Measurements from ENCODE around the gene CDH4. TPM values are rescaled to one million over a fixed set of nuclear protein-coding genes. Genes with fewer than 3 reads are reported as not detected.

CDH4 gene
- polyA plus RNA-seq, 1 donor (not counting 4 experiments of a cell fraction or from before 2014, with no cell fraction given), result 2.2 TPM

- no peaks in the 10 kb centered on the region for H3K36me3 ChIP-seq (ENCODE audit: control insufficient read depth in 2 of 2, extremely low read depth in 1 of 2, insufficient read depth in 2 of 2, low read length in 2 of 2)
- FAIRE-seq (no peak), DNase-seq (ENCODE audit: low read depth, low spot score) (no peak)
- no peaks in the 10 kb centered on the region for H3K9me1 ChIP-seq (ENCODE audit: control insufficient read depth, extremely low read depth, insufficient read depth, low read length)
- no peak overlapping the region for H3K27ac ChIP-seq (ENCODE audit: control insufficient read depth, insufficient read depth, low read length)
- peaks cover 2% of the 10 kb centered on the region for H4K20me1 ChIP-seq (ENCODE audit: control insufficient read depth, extremely low read depth, insufficient read depth, low read length)
- TF ChIP-seq EZH2 (IDR thresholded peaks at IDR 0.05; ENCODE audit: low read length), result no peak
- TF ChIP-seq, protein P1, sequence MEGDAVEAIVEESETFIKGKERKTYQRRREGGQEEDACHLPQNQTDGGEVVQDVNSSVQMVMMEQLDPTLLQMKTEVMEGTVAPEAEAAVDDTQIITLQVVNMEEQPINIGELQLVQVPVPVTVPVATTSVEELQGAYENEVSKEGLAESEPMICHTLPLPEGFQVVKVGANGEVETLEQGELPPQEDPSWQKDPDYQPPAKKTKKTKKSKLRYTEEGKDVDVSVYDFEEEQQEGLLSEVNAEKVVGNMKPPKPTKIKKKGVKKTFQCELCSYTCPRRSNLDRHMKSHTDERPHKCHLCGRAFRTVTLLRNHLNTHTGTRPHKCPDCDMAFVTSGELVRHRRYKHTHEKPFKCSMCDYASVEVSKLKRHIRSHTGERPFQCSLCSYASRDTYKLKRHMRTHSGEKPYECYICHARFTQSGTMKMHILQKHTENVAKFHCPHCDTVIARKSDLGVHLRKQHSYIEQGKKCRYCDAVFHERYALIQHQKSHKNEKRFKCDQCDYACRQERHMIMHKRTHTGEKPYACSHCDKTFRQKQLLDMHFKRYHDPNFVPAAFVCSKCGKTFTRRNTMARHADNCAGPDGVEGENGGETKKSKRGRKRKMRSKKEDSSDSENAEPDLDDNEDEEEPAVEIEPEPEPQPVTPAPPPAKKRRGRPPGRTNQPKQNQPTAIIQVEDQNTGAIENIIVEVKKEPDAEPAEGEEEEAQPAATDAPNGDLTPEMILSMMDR (optimal IDR thresholded peaks at IDR 0.05 in 1 of 3, IDR thresholded peaks at IDR 0.05 in 1 of 3, conservative IDR thresholded peaks at IDR 0.05 in 1 of 3; ENCODE audit: extremely low read depth in 1 of 3, insufficient read depth in 2 of 3, low read length in 3 of 3), result no peak
- no peak overlapping the region for H3K4me3 ChIP-seq (ENCODE audit: control insufficient read depth in 2 of 3, extremely low read depth in 1 of 3, insufficient read depth in 2 of 3, low read depth in 1 of 3, low read length in 3 of 3)
- no peaks in the 10 kb centered on the region for H3K79me2 ChIP-seq (ENCODE audit: control insufficient read depth, insufficient read depth, low read length)
- no peak overlapping the region for H3K4me2 ChIP-seq (ENCODE audit: control insufficient read depth, extremely low read depth, insufficient read depth, low read depth, low read length)
- no peak overlapping the region for H3K9ac ChIP-seq (ENCODE audit: control insufficient read depth, extremely low read depth, insufficient read depth, low read length)
- dilution Hi-C loops (cut with MboI; ENCODE audit: extremely low pct_ligation_motif_present, low sequenced_read_pairs), result no loop called here
- peaks cover 14% of the 10 kb centered on the region for H3K27me3 ChIP-seq (ENCODE audit: control insufficient read depth, extremely low read depth, insufficient read depth, low read length)
- peaks cover 2% of the 10 kb centered on the region for H3K4me1 ChIP-seq (ENCODE audit: control insufficient read depth, extremely low read depth, insufficient read depth, low read length)
- no peaks in the 10 kb centered on the region for H3K9me3 ChIP-seq (ENCODE audit: control insufficient read depth, low read depth, low read length)
- no peak overlapping the region for H2AFZ ChIP-seq (ENCODE audit: control insufficient read depth, low read length)
Measured at GRCh38 chr20:61762167-61762710, 510.2 kb downstream of the CDH4 start.

GRCh38 chr20:61762886-61763739 lies 511.1 kb downstream of the CDH4 start:
- Histone ChIP-seq H3K4me3 (ENCODE audit: control insufficient read depth in 2 of 3, extremely low read depth in 1 of 3, insufficient read depth in 2 of 3, low read depth in 1 of 3, low read length in 3 of 3) (no peak overlapping the region), H3K4me2 (ENCODE audit: control insufficient read depth, extremely low read depth, insufficient read depth, low read depth, low read length) (no peak overlapping the region), H4K20me1 (ENCODE audit: control insufficient read depth, extremely low read depth, insufficient read depth, low read length) (peaks cover 2% of the 10 kb centered on the region), H3K27ac (ENCODE audit: control insufficient read depth, insufficient read depth, low read length) (no peak overlapping the region), H2AFZ (ENCODE audit: control insufficient read depth, low read length) (no peak overlapping the region), H3K27me3 (ENCODE audit: control insufficient read depth, extremely low read depth, insufficient read depth, low read length) (peaks cover 14% of the 10 kb centered on the region), H3K79me2 (ENCODE audit: control insufficient read depth, insufficient read depth, low read length) (no peaks in the 10 kb centered on the region), H3K4me1 (ENCODE audit: control insufficient read depth, extremely low read depth, insufficient read depth, low read length) (peaks cover under 1% of the 10 kb centered on the region), H3K9ac (ENCODE audit: control insufficient read depth, extremely low read depth, insufficient read depth, low read length) (no peak overlapping the region), H3K9me3 (ENCODE audit: control insufficient read depth, low read depth, low read length) (no peaks in the 10 kb centered on the region), H3K36me3 (ENCODE audit: control insufficient read depth in 2 of 2, extremely low read depth in 1 of 2, insufficient read depth in 2 of 2, low read length in 2 of 2) (no peaks in the 10 kb centered on the region), H3K9me1 (ENCODE audit: control insufficient read depth, extremely low read depth, insufficient read depth, low read length) (no peaks in the 10 kb centered on the region)
- DNase-seq (ENCODE audit: low read depth, low spot score), result no peak
- TF ChIP-seq, protein P1 (optimal IDR thresholded peaks at IDR 0.05 in 1 of 3, IDR thresholded peaks at IDR 0.05 in 1 of 3, conservative IDR thresholded peaks at IDR 0.05 in 1 of 3; ENCODE audit: extremely low read depth in 1 of 3, insufficient read depth in 2 of 3, low read length in 3 of 3), result no peak
- TF ChIP-seq EZH2 (IDR thresholded peaks at IDR 0.05; ENCODE audit: low read length), result no peak
- FAIRE-seq, result no peak
- dilution Hi-C loops (cut with MboI; ENCODE audit: extremely low pct_ligation_motif_present, low sequenced_read_pairs), result no loop called here

Measured in keratinocyte (primary cell).